Smooth muscle cell (in vitro differentiated cells): Measurements from ENCODE around the gene DCDC2C. TPM values are rescaled to one million over a fixed set of nuclear protein-coding genes. Genes with fewer than 3 reads are reported as not detected.

Experiments used
- DNase-seq: peaks from one replicate; lab custom pipeline; 2025; ENCODE audit not compliant: unreplicated experiment; lab: John Stamatoyannopoulos, UW
- H2AFZ ChIP-seq: fragments of 200-600 bp; sonication (generic); 2 replicates; pipeline ENCODE4 v1.6.0; 2016; ENCODE audit warnings: antibody characterized with exemption, low read depth, mild to moderate bottlenecking
- H3F3A ChIP-seq: fragments of 200-600 bp; sonication (generic); 2 replicates; pipeline ENCODE4 v1.6.0; 2017; ENCODE audit warnings: antibody characterized with exemption, low read depth
- H3K27ac ChIP-seq: fragments of 200-600 bp; sonication (generic); 2 replicates; pipeline ENCODE4 v1.5.1; 2016; ENCODE audit warnings: low read depth, mild to moderate bottlenecking
- H3K27me3 ChIP-seq: fragments of 200-600 bp; sonication (generic); 2 replicates; pipeline ENCODE4 v1.6.1; 2016; ENCODE audit warnings: low read depth, mild to moderate bottlenecking
- H3K36me3 ChIP-seq: fragments of 200-600 bp; sonication (generic); 2 replicates; pipeline ENCODE4 v1.5.1; 2016; ENCODE audit warnings: low read depth
- H3K4me1 ChIP-seq: fragments of 200-600 bp; sonication (generic); 2 replicates; pipeline ENCODE4 v1.5.1; 2016; ENCODE audit warnings: low read depth
- H3K4me2 ChIP-seq: fragments of 200-600 bp; sonication (generic); 2 replicates; pipeline ENCODE4 v1.6.0; 2016; ENCODE audit warnings: mild to moderate bottlenecking
- H3K4me3 ChIP-seq: fragments of 200-600 bp; sonication (generic); 2 replicates; pipeline ENCODE4 v1.5.1; 2016; ENCODE audit warnings: mild to moderate bottlenecking
- H3K79me2 ChIP-seq: fragments of 200-600 bp; sonication (generic); 2 replicates; pipeline ENCODE4 v1.6.0; 2016; ENCODE audit warnings: low read depth, mild to moderate bottlenecking
- H3K9ac ChIP-seq: fragments of 200-600 bp; sonication (generic); 2 replicates; pipeline ENCODE4 v1.6.0; 2016; ENCODE audit warnings: low read depth
- H3K9me3 ChIP-seq: fragments of 200-600 bp; sonication (generic); replicated peaks from 2 replicates; pipeline ENCODE4 v1.5.1; 2016; ENCODE audit warnings: low read depth
- H4K20me1 ChIP-seq: fragments of 200-600 bp; sonication (generic); 2 replicates; pipeline ENCODE4 v1.6.0; 2016; ENCODE audit warnings: low read depth
- WGBS: methylation state at CpG from one replicate; pipeline ENCODE4 v1.1.7; 2016; ENCODE audit warnings: low lambda C conversion rate; 5-methylcytosine and 5-hydroxymethylcytosine counted together
- polyA plus RNA-seq: library from polyadenylated mRNA; unstranded; fragments of >200 nt; fragmentation: Nextera tagmentation; extraction: Ambion mirVana; gene quantifications from 2 replicates; pipeline ENCODE4 v1.2.1, GENCODE V29; 2016
- total RNA-seq: library from RNA; depleted of rRNA; stranded (reverse); fragments of >200 nt; gene quantifications from 2 replicates; pipeline ENCODE4 v1.2.3, GENCODE V29; 2014
- TF ChIP-seq, protein P1 (sequence below): fragments of 200-600 bp; sonication (generic); IDR thresholded peaks from 2 replicates; pipeline ENCODE4 v1.5.1; 2017; ENCODE audit warnings: borderline replicate concordance, mild to moderate bottlenecking, antibody characterized with exemption; ENCODE audit not compliant: insufficient read depth, poor library complexity, severe bottlenecking

DCDC2C gene
- total and polyA plus RNA-seq, 2 experiments from 2014 or later: not detected

DNA sequence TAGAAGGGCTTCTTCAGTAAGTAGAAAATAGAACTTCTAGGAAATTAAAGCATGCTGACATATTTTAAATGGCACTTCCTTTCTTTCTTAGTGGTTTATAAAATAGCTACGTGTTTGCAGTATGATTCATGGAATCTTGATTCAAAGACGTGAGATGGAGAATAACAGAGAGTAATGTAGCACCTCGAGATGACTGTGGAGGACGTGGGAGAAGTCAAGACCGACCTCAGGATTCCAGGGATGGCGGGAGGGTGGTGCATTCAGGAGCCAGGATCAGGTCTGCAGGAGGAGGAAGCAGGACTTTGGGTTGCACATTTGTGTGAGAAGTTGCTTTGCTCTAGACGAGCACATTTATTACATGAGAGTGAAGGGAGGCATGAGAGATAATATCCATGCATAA is 56.0 kb downstream of the DCDC2C start:
- H3K9me3 ChIP-seq: no peaks in the 10 kb centered on the region
- no peak overlapping the region for H3K9ac ChIP-seq
- no peak overlapping the region for H3K4me3 ChIP-seq
- no peaks in the 10 kb centered on the region for H3K36me3 ChIP-seq
- no peaks in the 10 kb centered on the region for H3F3A ChIP-seq
- TF ChIP-seq, protein P1, sequence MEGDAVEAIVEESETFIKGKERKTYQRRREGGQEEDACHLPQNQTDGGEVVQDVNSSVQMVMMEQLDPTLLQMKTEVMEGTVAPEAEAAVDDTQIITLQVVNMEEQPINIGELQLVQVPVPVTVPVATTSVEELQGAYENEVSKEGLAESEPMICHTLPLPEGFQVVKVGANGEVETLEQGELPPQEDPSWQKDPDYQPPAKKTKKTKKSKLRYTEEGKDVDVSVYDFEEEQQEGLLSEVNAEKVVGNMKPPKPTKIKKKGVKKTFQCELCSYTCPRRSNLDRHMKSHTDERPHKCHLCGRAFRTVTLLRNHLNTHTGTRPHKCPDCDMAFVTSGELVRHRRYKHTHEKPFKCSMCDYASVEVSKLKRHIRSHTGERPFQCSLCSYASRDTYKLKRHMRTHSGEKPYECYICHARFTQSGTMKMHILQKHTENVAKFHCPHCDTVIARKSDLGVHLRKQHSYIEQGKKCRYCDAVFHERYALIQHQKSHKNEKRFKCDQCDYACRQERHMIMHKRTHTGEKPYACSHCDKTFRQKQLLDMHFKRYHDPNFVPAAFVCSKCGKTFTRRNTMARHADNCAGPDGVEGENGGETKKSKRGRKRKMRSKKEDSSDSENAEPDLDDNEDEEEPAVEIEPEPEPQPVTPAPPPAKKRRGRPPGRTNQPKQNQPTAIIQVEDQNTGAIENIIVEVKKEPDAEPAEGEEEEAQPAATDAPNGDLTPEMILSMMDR: no peak
- H2AFZ ChIP-seq: no peak overlapping the region
- no peaks in the 10 kb centered on the region for H3K27me3 ChIP-seq
- H3K4me1 ChIP-seq: no peaks in the 10 kb centered on the region
- H3K79me2 ChIP-seq: no peaks in the 10 kb centered on the region
- no peak for DNase-seq
- H4K20me1 ChIP-seq: no peaks in the 10 kb centered on the region
- no peak overlapping the region for H3K4me2 ChIP-seq
- whole genome bisulfite sequencing: 80% methylated on average over 7 of the region's 7 CpGs
- H3K27ac ChIP-seq: no peak overlapping the region

DNA sequence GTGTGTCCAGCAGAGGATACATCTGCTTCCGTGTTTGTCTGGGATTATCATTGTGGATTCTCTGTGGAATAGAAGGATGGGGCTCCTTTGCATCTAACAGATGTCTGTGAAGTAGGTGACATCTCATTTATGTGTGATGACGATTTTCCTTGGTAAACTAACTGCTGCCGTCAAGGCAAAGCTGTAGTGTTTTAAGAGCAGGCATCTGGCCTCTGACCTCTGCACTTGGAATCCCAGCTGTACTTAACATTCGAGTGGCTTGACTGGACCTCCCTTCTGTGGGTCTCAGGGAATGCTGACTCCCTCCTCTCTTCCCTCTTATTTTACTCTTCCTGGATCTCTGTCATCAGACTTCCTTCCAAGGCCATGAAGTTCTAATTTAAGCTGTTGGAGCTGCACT is 56.4 kb downstream of the DCDC2C start:
- Histone ChIP-seq H3K9me3 (no peaks in the 10 kb centered on the region), H3K4me3 (no peak overlapping the region), H3K36me3 (no peaks in the 10 kb centered on the region), H3K9ac (no peak overlapping the region), H3F3A (no peaks in the 10 kb centered on the region), H3K4me1 (no peaks in the 10 kb centered on the region), H3K79me2 (no peaks in the 10 kb centered on the region), H2AFZ (no peak overlapping the region), H4K20me1 (no peaks in the 10 kb centered on the region), H3K27me3 (peaks cover 3% of the 10 kb centered on the region), H3K4me2 (no peak overlapping the region), H3K27ac (no peak overlapping the region)
- DNase-seq: no peak
- WGBS: 68% methylated on average over 4 of the region's 4 CpGs
- TF ChIP-seq, protein P1: no peak

DNA sequence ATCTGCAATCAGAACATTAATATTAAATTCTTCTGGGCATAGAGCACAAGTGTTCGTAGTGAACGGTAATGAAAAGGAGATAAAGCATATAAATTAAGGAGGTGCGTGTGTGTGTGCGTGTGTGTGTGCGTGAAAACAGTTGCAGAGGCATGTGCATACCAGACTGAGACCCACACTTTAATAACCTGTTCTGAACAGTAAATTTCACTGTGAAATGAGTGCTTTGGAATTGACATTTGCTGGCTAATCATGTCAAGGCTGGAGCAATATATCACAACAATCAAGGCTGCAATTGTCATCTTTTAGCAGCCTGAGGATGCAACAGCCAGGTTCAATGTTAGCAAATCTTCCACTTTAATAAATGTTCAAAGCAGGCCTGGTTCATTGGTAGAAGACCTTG is 57.9 kb downstream of the DCDC2C start:
- Histone ChIP-seq H3K27ac (no peak overlapping the region), H2AFZ (no peak overlapping the region), H3F3A (no peaks in the 10 kb centered on the region), H3K4me1 (no peaks in the 10 kb centered on the region), H4K20me1 (no peaks in the 10 kb centered on the region), H3K27me3 (peaks cover 3% of the 10 kb centered on the region), H3K9me3 (no peaks in the 10 kb centered on the region), H3K4me2 (no peak overlapping the region), H3K9ac (no peak overlapping the region), H3K36me3 (no peaks in the 10 kb centered on the region), H3K79me2 (no peaks in the 10 kb centered on the region), H3K4me3 (no peak overlapping the region)
- 90% methylated on average over 5 of the region's 5 CpGs for WGBS
- TF ChIP-seq, protein P1: no peak
- DNase-seq: no peak

DNA sequence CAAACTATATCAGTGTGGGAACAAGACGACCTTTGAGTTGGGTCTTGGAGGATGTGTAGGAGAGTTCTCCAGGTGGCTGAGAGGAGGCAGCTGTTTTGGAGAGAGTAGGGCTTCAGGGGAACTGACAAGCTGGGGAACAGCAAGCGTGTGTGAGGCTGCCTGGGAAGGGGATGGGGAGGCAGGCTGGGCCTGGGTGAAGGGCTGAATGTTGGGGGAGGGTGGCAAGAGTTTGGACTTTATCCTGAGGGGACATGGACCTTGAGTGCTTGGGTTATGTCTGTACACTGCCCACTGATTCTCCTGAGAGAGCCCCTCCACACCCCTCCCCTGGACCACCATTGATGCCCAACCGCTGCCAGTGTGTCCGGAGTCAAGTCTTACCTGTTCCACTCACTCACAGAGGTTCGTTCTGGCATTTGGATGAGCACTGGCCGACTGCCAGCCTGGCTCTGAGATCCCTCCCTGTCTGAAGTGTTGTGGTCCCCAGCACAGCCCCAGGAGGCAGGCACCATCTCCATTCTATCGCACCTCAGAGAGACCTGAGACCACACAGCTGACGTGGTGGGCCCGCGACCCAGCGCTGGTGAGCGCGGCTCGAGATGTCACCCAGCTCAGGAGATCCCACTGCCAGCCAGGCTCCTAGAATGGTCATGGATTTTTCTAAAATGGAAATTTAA is 59.5 kb downstream of the DCDC2C start:
- Histone ChIP-seq H3K4me2 (no peak overlapping the region), H3K27ac (no peak overlapping the region), H4K20me1 (no peaks in the 10 kb centered on the region), H3K36me3 (no peaks in the 10 kb centered on the region), H3K4me1 (no peaks in the 10 kb centered on the region), H3K27me3 (peaks cover 3% of the 10 kb centered on the region), H3K9me3 (no peaks in the 10 kb centered on the region), H3K79me2 (no peaks in the 10 kb centered on the region), H2AFZ (no peak overlapping the region), H3K9ac (no peak overlapping the region), H3F3A (no peaks in the 10 kb centered on the region), H3K4me3 (no peak overlapping the region)
- no peak for DNase-seq
- TF ChIP-seq, protein P1: no peak
- 87% methylated on average over 14 of the region's 14 CpGs for WGBS
